ENCODE data around the gene DMTF1. TPM values are rescaled to one million over a fixed set of nuclear protein-coding genes. Genes with fewer than 3 reads are reported as not detected.

Gene DMTF1
- total RNA-seq, 1 donor from 2014 or later: 40.8 TPM

GRCh38 chr7:87148332-87148955 lies 3.8 kb upstream of the DMTF1 start:
- peak; percentile 54 for DNase-seq (ENCODE audit: low read depth)
- H3K36me3 ChIP-seq (ENCODE audit: control insufficient read depth, insufficient read depth, low read length): no peaks in the 10 kb centered on the region
- no peak for FAIRE-seq
- TF ChIP-seq CTCF (IDR thresholded peaks at IDR 0.05; ENCODE audit: insufficient read depth, low read length, severe bottlenecking): peak; percentile 46
- no peak overlapping the region for H3K4me3 ChIP-seq (ENCODE audit: low read depth, low read length)
- H3K27me3 ChIP-seq (ENCODE audit: control insufficient read depth, insufficient read depth, low read length): no peaks in the 10 kb centered on the region

- FAIRE-seq (no peak), DNase-seq (ENCODE audit: low read depth) (no peak)
- H3K27me3 ChIP-seq (ENCODE audit: control insufficient read depth, insufficient read depth, low read length): no peaks in the 10 kb centered on the region
- no peak for TF ChIP-seq CTCF (IDR thresholded peaks at IDR 0.05; ENCODE audit: insufficient read depth, low read length, severe bottlenecking)
- peak overlapping the region; percentile 88 for H3K4me3 ChIP-seq (ENCODE audit: low read depth, low read length)
- H3K36me3 ChIP-seq (ENCODE audit: control insufficient read depth, insufficient read depth, low read length): no peaks in the 10 kb centered on the region
Measured at GRCh38 chr7:87151002-87151728, 1.1 kb upstream of the DMTF1 start.

GRCh38 chr7:87151729-87152111 lies 533 bp upstream of the DMTF1 start:
- FAIRE-seq (no peak), DNase-seq (ENCODE audit: low read depth) (no peak)
- Histone ChIP-seq H3K4me3 (ENCODE audit: low read depth, low read length) (peak overlapping the region; percentile 88), H3K27me3 (ENCODE audit: control insufficient read depth, insufficient read depth, low read length) (no peaks in the 10 kb centered on the region), H3K36me3 (ENCODE audit: control insufficient read depth, insufficient read depth, low read length) (no peaks in the 10 kb centered on the region)
- no peak for TF ChIP-seq CTCF (IDR thresholded peaks at IDR 0.05; ENCODE audit: insufficient read depth, low read length, severe bottlenecking)

- Histone ChIP-seq H3K4me3 (ENCODE audit: low read depth, low read length) (peak overlapping the region; percentile 88), H3K27me3 (ENCODE audit: control insufficient read depth, insufficient read depth, low read length) (no peaks in the 10 kb centered on the region), H3K36me3 (ENCODE audit: control insufficient read depth, insufficient read depth, low read length) (no peaks in the 10 kb centered on the region)
- FAIRE-seq (no peak), DNase-seq (ENCODE audit: low read depth) (peak; percentile 61)
- TF ChIP-seq CTCF (IDR thresholded peaks at IDR 0.05; ENCODE audit: insufficient read depth, low read length, severe bottlenecking): no peak
Measured at GRCh38 chr7:87152897-87153641, 816 bp downstream of the DMTF1 start.

- DNase-seq (ENCODE audit: low read depth) (no peak), FAIRE-seq (no peak)
- Histone ChIP-seq H3K27me3 (ENCODE audit: control insufficient read depth, insufficient read depth, low read length) (no peaks in the 10 kb centered on the region), H3K36me3 (ENCODE audit: control insufficient read depth, insufficient read depth, low read length) (no peaks in the 10 kb centered on the region), H3K4me3 (ENCODE audit: low read depth, low read length) (peak overlapping the region; percentile 88)
- TF ChIP-seq CTCF (IDR thresholded peaks at IDR 0.05; ENCODE audit: insufficient read depth, low read length, severe bottlenecking): no peak
Measured at GRCh38 chr7:87154166-87154565, 1.9 kb downstream of the DMTF1 start.

Data from bronchial epithelial cell (primary cell).